HEK293T (cell line): ENCODE data around the gene KCNMB3.

Source experiments
- BHLHE40 ChIP-seq: fragments of 450-650 bp; IDR thresholded peaks from 2 replicates; pipeline ENCODE4 v1.6.1; 2016; ENCODE audit warnings: mild to moderate bottlenecking, moderate library complexity, borderline replicate concordance
- CTBP1 ChIP-seq: fragments of 450-650 bp; IDR thresholded peaks from 2 replicates; pipeline ENCODE4 v1.6.1; 2016; ENCODE audit warnings: borderline replicate concordance
- ELF4 ChIP-seq: fragments of 450-650 bp; IDR thresholded peaks from 2 replicates; pipeline ENCODE4 v1.6.1; 2017; ENCODE audit warnings: antibody characterized with exemption
- FOXA1 ChIP-seq: fragments of 450-650 bp; IDR thresholded peaks from 2 replicates; pipeline ENCODE4 v1.6.1; 2016; ENCODE audit warnings: mild to moderate bottlenecking
- FOXM1 ChIP-seq: fragments of 450-650 bp; IDR thresholded peaks from 2 replicates; pipeline ENCODE4 v1.6.1; 2017; ENCODE audit warnings: mild to moderate bottlenecking, borderline replicate concordance
- L3MBTL2 ChIP-seq: fragments of 450-650 bp; conservative IDR thresholded peaks from 2 replicates; pipeline ENCODE4 v1.6.1; 2016; ENCODE audit warnings: mild to moderate bottlenecking
- LEF1 ChIP-seq: fragments of 450-650 bp; IDR thresholded peaks from 2 replicates; pipeline ENCODE4 v1.6.1; 2017; ENCODE audit warnings: mild to moderate bottlenecking, borderline replicate concordance
- SP1 ChIP-seq: fragments of 450-650 bp; IDR thresholded peaks from 2 replicates; pipeline ENCODE4 v1.6.1; 2017
- SUZ12 ChIP-seq: fragments of 450-650 bp; IDR thresholded peaks from 2 replicates; pipeline ENCODE4 v1.6.1; 2016; ENCODE audit warnings: mild to moderate bottlenecking
- TARDBP ChIP-seq: fragments of 450-650 bp; IDR thresholded peaks from 2 replicates; pipeline ENCODE4 v1.6.1; 2016

DNA sequence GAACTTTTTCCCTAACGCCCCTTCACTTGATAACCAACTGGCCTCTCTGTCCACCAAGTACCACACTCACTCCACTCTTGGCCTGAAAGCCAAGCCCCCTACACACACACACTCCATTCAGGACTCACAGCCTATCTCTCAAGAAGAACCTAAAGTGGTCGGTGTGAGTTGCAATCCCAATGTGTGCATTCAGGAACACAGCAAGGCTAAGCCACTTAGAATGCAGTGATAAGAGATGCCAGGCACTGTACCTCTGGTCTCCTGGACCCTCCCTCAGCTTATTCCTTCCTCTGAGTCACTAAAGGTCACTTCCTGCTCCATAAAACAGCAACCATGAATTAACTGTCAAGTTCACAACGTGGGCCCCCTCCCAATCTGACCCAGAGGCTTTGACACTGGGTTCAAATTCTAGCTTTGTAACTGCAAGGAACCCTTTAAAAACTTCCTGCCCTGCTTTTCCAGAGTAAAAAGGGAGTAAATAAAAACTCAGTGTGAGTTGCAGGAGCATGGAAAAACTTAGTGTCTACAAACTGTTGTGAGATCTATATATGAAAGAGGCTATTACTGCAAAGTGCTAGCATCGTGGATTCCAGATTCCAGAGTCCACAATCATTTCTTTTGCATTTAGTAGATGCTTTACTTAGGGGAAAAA lies 17.6 kb upstream of the KCNMB3 start:
- no peak for TF ChIP-seq FOXM1
- TF ChIP-seq BHLHE40: no peak
- no peak for TF ChIP-seq LEF1
- TF ChIP-seq ELF4: no peak
- no peak for TF ChIP-seq SP1
- TF ChIP-seq SUZ12: no peak
- TF ChIP-seq CTBP1: no peak
- TF ChIP-seq L3MBTL2: no peak
- TF ChIP-seq TARDBP: no peak
- TF ChIP-seq FOXA1: no peak
